Kidney (tissue), 22 donors: ENCODE measurements around the gene CREG1. TPM values are rescaled to one million over a fixed set of nuclear protein-coding genes. Genes with fewer than 3 reads are reported as not detected.

Source experiments
- DNase-seq, 5 donors: peaks; one replicate each; pipeline ENCODE4 v3.0.0-alpha.2; 2013 to 2020
- FAIRE-seq: peaks from 2 replicates; lab custom pipeline; 2012; peaks lifted over from hg19 to GRCh38; lab: Jason Lieb, UNC
- H3K27ac ChIP-seq, 2 donors: one replicate each; pipeline ENCODE4 v1.7.0; 2013; ENCODE audit warnings: low read depth in 2 of 2, low read length in 2 of 2, inconsistent platforms in 1 of 2
- H3K27me3 ChIP-seq: one replicate; pipeline ENCODE4 v1.7.1; 2013; ENCODE audit warnings: low read length, inconsistent platforms; ENCODE audit not compliant: control insufficient read depth, insufficient read depth
- H3K36me3 ChIP-seq, 3 donors: one replicate each; pipeline versions ENCODE4 v1.7.0 to v1.7.1; 2013; ENCODE audit warnings: low read length in 3 of 3, control low read depth in 1 of 3, inconsistent platforms in 1 of 3; ENCODE audit not compliant: insufficient read depth in 3 of 3, control insufficient read depth in 2 of 3
- H3K4me1 ChIP-seq, 3 donors: one replicate each; pipeline versions ENCODE4 v1.7.0 to v1.7.1; 2013; ENCODE audit warnings: low read length in 3 of 3, inconsistent platforms in 1 of 3, low read depth in 1 of 3; ENCODE audit not compliant: control insufficient read depth in 2 of 3, insufficient read depth in 2 of 3
- H3K4me3 ChIP-seq, 3 donors: one replicate each; pipeline versions ENCODE4 v1.7.0 to v1.8.1; 2013; ENCODE audit warnings: low read length in 3 of 3, control low read depth in 1 of 3, inconsistent platforms in 1 of 3
- H3K9ac ChIP-seq, 3 donors: one replicate each; pipeline versions ENCODE4 v1.7.0 to v1.7.1; 2013; ENCODE audit warnings: low read length in 3 of 3, control low read depth in 1 of 3, inconsistent platforms in 1 of 3
- H3K9me3 ChIP-seq, 3 donors: one replicate each; pipeline versions ENCODE4 v1.7.0 to v1.7.1; 2013; ENCODE audit warnings: low read length in 3 of 3, control low read depth in 1 of 3, inconsistent platforms in 1 of 3; ENCODE audit not compliant: control insufficient read depth in 2 of 3, insufficient read depth in 1 of 3
- CTCF ChIP-seq: IDR thresholded peaks from 3 replicates; pipeline ENCODE4 v1.5.1; 2012; ENCODE audit warnings: mild to moderate bottlenecking, moderate library complexity, borderline replicate concordance; ENCODE audit not compliant: insufficient read depth; ENCODE audit errors: extremely low read depth
- intact Hi-C: fragments of 100-400 bp; cut with DNase I; formaldehyde crosslinking; loops from one replicate; pipeline ENCODE4 v1.11.1; 2022
- long read RNA-seq, 10 donors: library from polyadenylated mRNA in 1 of 10; unstranded in 1 of 10; transcript quantifications; one replicate each; pipeline ENCODE4 v2.0.0 and lab custom pipeline, GENCODE V29; 2021 to 2026
- polyA plus RNA-seq: library from polyadenylated mRNA; stranded (reverse); fragments of 350-450 nt; fragmentation: Illumina TruSeq; extraction: RNeasy Lipid Tissue Mini Kit (QIAGEN cat#74804); gene quantifications from one replicate; pipeline ENCODE4 v1.2.3, GENCODE V29; 2014; ENCODE audit warnings: low read depth, low replicate concordance; ENCODE audit not compliant: insufficient read depth
- total RNA-seq: library from RNA; stranded (reverse); fragmentation: NEBNext Ultra II Directional; extraction: Animal tissue kit (Norgen Biotek cat#: 25700); gene quantifications from one replicate; pipeline ENCODE4 v1.2.1, GENCODE V29; 2021
- donor health status: control.
- donor health status: control.
- donor health status: control.
- donor health status: control.
- donor health status: control.
- donor health status: DM: yes; HTN: yes; CAD: no.
- donor health status: Normal renal cell carcinoma (clear cell type).

The CREG1 gene
- 91.2 TPM for total RNA-seq
- 115 TPM for polyA plus RNA-seq
- long read RNA-seq, donor 1, transcript CREG1-201 (4 exons, 1,974 nt): major isoform, 41 of 41 reads
- long read RNA-seq, donor 1, partial matches to known transcripts: 0 of 41 reads
- long read RNA-seq, donor 1, other reads (novel, unspliced or antisense): 0 of 41 reads
- long read RNA-seq, donor 2, transcript CREG1-201 (4 exons, 1,974 nt): major isoform, 39 of 39 reads
- long read RNA-seq, donor 2, partial matches to known transcripts: 0 of 39 reads
- long read RNA-seq, donor 2, other reads (novel, unspliced or antisense): 0 of 39 reads
- long read RNA-seq, donor 3, transcript CREG1-201 (4 exons, 1,974 nt): major isoform, 68 of 68 reads
- long read RNA-seq, donor 3, partial matches to known transcripts: 0 of 68 reads
- long read RNA-seq, donor 3, other reads (novel, unspliced or antisense): 0 of 68 reads
- long read RNA-seq, donor 4, transcript CREG1-201 (4 exons, 1,974 nt): major isoform, 58 of 58 reads
- long read RNA-seq, donor 4, partial matches to known transcripts: 0 of 58 reads
- long read RNA-seq, donor 4, other reads (novel, unspliced or antisense): 0 of 58 reads
- long read RNA-seq, donor 5, partial matches to known transcripts: 0 of 3 reads
- long read RNA-seq, donor 5, other reads (novel, unspliced or antisense): 0 of 3 reads
- long read RNA-seq, donor 6, transcript CREG1-201 (4 exons, 1,974 nt): major isoform, 71 of 71 reads
- long read RNA-seq, donor 6, partial matches to known transcripts: 0 of 71 reads
- long read RNA-seq, donor 6, other reads (novel, unspliced or antisense): 0 of 71 reads
- long read RNA-seq, donor 7, transcript CREG1-201 (4 exons, 1,974 nt): major isoform, 146 of 156 reads
- long read RNA-seq, donor 7, partial matches to known transcripts: 6 of 156 reads
- long read RNA-seq, donor 7, other reads (novel, unspliced or antisense): 4 of 156 reads
- long read RNA-seq, donor 8, transcript CREG1-201 (4 exons, 1,974 nt): major isoform, 39 of 39 reads
- long read RNA-seq, donor 8, partial matches to known transcripts: 0 of 39 reads
- long read RNA-seq, donor 8, other reads (novel, unspliced or antisense): 0 of 39 reads
- long read RNA-seq, donor 9, transcript CREG1-201 (4 exons, 1,974 nt): major isoform, 41 of 41 reads
- long read RNA-seq, donor 9, partial matches to known transcripts: 0 of 41 reads
- long read RNA-seq, donor 9, other reads (novel, unspliced or antisense): 0 of 41 reads
- long read RNA-seq, donor 10, transcript CREG1-201 (4 exons, 1,974 nt): major isoform, 28 of 28 reads
- long read RNA-seq, donor 10, partial matches to known transcripts: 0 of 28 reads
- long read RNA-seq, donor 10, other reads (novel, unspliced or antisense): 0 of 28 reads

GRCh38 chr1:167553136-167554027 lies at the start of gene CREG1:
TSS of gene CREG1 (minus strand) at chr1:167553762.
- H3K9ac ChIP-seq: peak within 1 kb of the TSS; percentile 60 to 61 (median 61)
- intact Hi-C loops: no loop called here
- no peaks in the 10 kb centered on the region for H3K9me3 ChIP-seq
- TF ChIP-seq CTCF: peak; percentile 8
- peak within 1 kb of the TSS; percentile 76 to 87 for H3K27ac ChIP-seq
- H3K36me3 ChIP-seq: no peaks in the 10 kb centered on the region
- peak; percentile 95 to 98 (median 97) for DNase-seq
- H3K27me3 ChIP-seq: no peaks in the 10 kb centered on the region
- peaks cover 0 to 11% (median 6%) of the 10 kb centered on the region in 3 donors for H3K4me1 ChIP-seq
- peak; percentile 58 for FAIRE-seq
- peak within 1 kb of the TSS; percentile 77 to 86 (median 84) for H3K4me3 ChIP-seq

GRCh38 chr1:167602840-167603239 lies 49.3 kb upstream of the CREG1 start:
- Histone ChIP-seq H3K4me1 (peaks cover 0 to 13% (median 7%) of the 10 kb centered on the region in 3 donors), H3K9me3 (peaks cover 0 to 7% (median 0%) of the 10 kb centered on the region in 3 donors), H3K4me3 (no peak overlapping the region), H3K9ac (no peak overlapping the region), H3K27me3 (no peaks in the 10 kb centered on the region), H3K27ac (no peak overlapping the region), H3K36me3 (no peaks in the 10 kb centered on the region)
- no peak for TF ChIP-seq CTCF
- intact Hi-C loops: loop anchor here (5.0 kb wide), 1 partner anchor 84 kb away; no protein-coding TSS in a partner anchor
- FAIRE-seq (no peak), DNase-seq (no peak)
